Fibroblast of lung (primary cell): ENCODE results near the gene CAPZB. TPM values are rescaled to one million over a fixed set of nuclear protein-coding genes. Genes with fewer than 3 reads are reported as not detected.
A peak's percentile ranks its signal among the peaks of the same experiment; 100 is the strongest.

ENCODE experiments used
- DNase-seq, 2 donors: peaks; one replicate each; pipeline versions ENCODE4 v3.0.0 to v3.0.0-alpha.2; 2010; ENCODE audit warnings: low read depth in 2 of 2
- H2AFZ ChIP-seq: 2 replicates; pipeline ENCODE4 v1.5.1; 2012; ENCODE audit warnings: low read length, control low read depth, inconsistent platforms
- H3K27ac ChIP-seq: 2 replicates; pipeline ENCODE4 v1.5.1; 2011; ENCODE audit warnings: low read length, control low read depth; ENCODE audit not compliant: insufficient read depth
- H3K27me3 ChIP-seq: 2 replicates; pipeline ENCODE4 v1.5.1; 2011; ENCODE audit warnings: mild to moderate bottlenecking, low read length; ENCODE audit not compliant: control insufficient read depth, insufficient read depth
- H3K36me3 ChIP-seq: 2 replicates; pipeline ENCODE4 v1.5.1; 2011; ENCODE audit warnings: low read length; ENCODE audit not compliant: control insufficient read depth, insufficient read depth
- H3K4me1 ChIP-seq: 2 replicates; pipeline ENCODE4 v1.5.1; 2011; ENCODE audit warnings: low read length; ENCODE audit not compliant: control insufficient read depth, insufficient read depth; ENCODE audit errors: extremely low read depth
- H3K4me2 ChIP-seq: 2 replicates; pipeline ENCODE4 v1.5.1; 2011; ENCODE audit warnings: low read length, control low read depth; ENCODE audit not compliant: insufficient read depth; ENCODE audit errors: extremely low read depth
- H3K4me3 ChIP-seq, 4 experiments: fragments of 200-600 bp in 1 of 4; sonication (generic) in 1 of 4; replicated peaks in 1 of 4; 2 replicates each; pipeline ENCODE4 v1.5.1; 2011 to 2016; ENCODE audit warnings: low read length in 4 of 4, low read depth in 3 of 4, mild to moderate bottlenecking in 3 of 4, control low read depth in 2 of 4, inconsistent platforms in 1 of 4, mixed read lengths in 1 of 4; ENCODE audit not compliant: insufficient read depth in 1 of 4; ENCODE audit errors: control extremely low read depth in 1 of 4
- H3K79me2 ChIP-seq: 2 replicates; pipeline ENCODE4 v1.5.1; 2012; ENCODE audit warnings: mild to moderate bottlenecking, low read length, inconsistent platforms; ENCODE audit not compliant: control insufficient read depth, insufficient read depth
- H3K9ac ChIP-seq: 2 replicates; pipeline ENCODE4 v1.5.1; 2011; ENCODE audit warnings: mild to moderate bottlenecking, low read length, control low read depth; ENCODE audit not compliant: insufficient read depth
- H3K9me3 ChIP-seq: 2 replicates; pipeline ENCODE4 v1.5.1; 2012; ENCODE audit warnings: low read depth, low read length; ENCODE audit not compliant: control insufficient read depth, insufficient read depth
- H4K20me1 ChIP-seq: 2 replicates; pipeline ENCODE4 v1.5.1; 2011; ENCODE audit warnings: low read length; ENCODE audit not compliant: control insufficient read depth, insufficient read depth; ENCODE audit errors: extremely low read depth
- CTCF ChIP-seq, 2 donors: IDR thresholded peaks in 1 of 2; conservative IDR thresholded peaks in 1 of 2; 1 replicate in 1 of 2; 2 replicates in 1 of 2; pipeline ENCODE4 v1.5.1; 2011 to 2012; ENCODE audit warnings: low read length in 2 of 2, control low read depth in 1 of 2, inconsistent platforms in 1 of 2, low read depth in 1 of 2, mild to moderate bottlenecking in 1 of 2
- EZH2 ChIP-seq: IDR thresholded peaks from 2 replicates; pipeline ENCODE4 v1.5.1; 2012; ENCODE audit warnings: low read length, control low read depth, mild to moderate bottlenecking; ENCODE audit errors: missing control alignments
- polyA plus RNA-seq, 2 donors: library from polyadenylated mRNA; depleted of rRNA in 1 of 2; stranded (reverse) in 1 of 2; unstranded in 1 of 2; fragments of >200 nt; gene quantifications; 2 replicates each; pipeline ENCODE4 v1.2.1, GENCODE V29; 2011 to 2012; ENCODE audit warnings: missing spikeins in 1 of 2
- total RNA-seq: library from RNA; depleted of rRNA; stranded (reverse); fragments of >200 nt; gene quantifications from 2 replicates; pipeline ENCODE4 v1.2.1, GENCODE V29; 2014

CAPZB gene
- total and polyA plus RNA-seq, 2 donors (not counting 1 experiment from before 2014, with no cell fraction given), result 104 to 495 TPM

GRCh38 chr1:19373211-19374082 lies 111.9 kb downstream of the CAPZB start:
- DNase-seq, result no peak
- TF ChIP-seq CTCF (conservative IDR thresholded peaks at IDR 0.05 in 1 of 2, IDR thresholded peaks at IDR 0.05 in 1 of 2; ENCODE audit: low read depth in 1 of 2, low read length in 2 of 2) (no peak), EZH2 (no peak)
- peaks cover 18% of the 10 kb centered on the region for H3K79me2 ChIP-seq
- H3K9me3 ChIP-seq, result no peaks in the 10 kb centered on the region
- peaks cover 15% of the 10 kb centered on the region for H3K36me3 ChIP-seq
- H3K4me2 ChIP-seq, result no peak overlapping the region
- no peak overlapping the region for H2AFZ ChIP-seq
- H4K20me1 ChIP-seq, result no peaks in the 10 kb centered on the region
- no peak overlapping the region for H3K9ac ChIP-seq
- peak overlapping the region; percentile 4 for H3K27ac ChIP-seq
- no peak overlapping the region for H3K4me3 ChIP-seq
- no peaks in the 10 kb centered on the region for H3K27me3 ChIP-seq
- peaks cover 10% of the 10 kb centered on the region for H3K4me1 ChIP-seq

- Histone ChIP-seq H3K9me3 (no peaks in the 10 kb centered on the region), H3K9ac (no peak overlapping the region), H3K27ac (peak overlapping the region; percentile 38), H3K79me2 (peaks cover 21% of the 10 kb centered on the region), H3K4me3 (no peak overlapping the region), H3K4me1 (peaks cover 11% of the 10 kb centered on the region), H4K20me1 (no peaks in the 10 kb centered on the region), H3K4me2 (no peak overlapping the region), H3K27me3 (no peaks in the 10 kb centered on the region), H2AFZ (no peak overlapping the region), H3K36me3 (peaks cover 15% of the 10 kb centered on the region)
- DNase-seq, result no peak
- TF ChIP-seq EZH2 (no peak), CTCF (conservative IDR thresholded peaks at IDR 0.05 in 1 of 2, IDR thresholded peaks at IDR 0.05 in 1 of 2; ENCODE audit: low read depth in 1 of 2, low read length in 2 of 2) (no peak)
Measured at GRCh38 chr1:19372602-19373001, 112.7 kb downstream of the CAPZB start.

- H4K20me1 ChIP-seq, result no peaks in the 10 kb centered on the region
- TF ChIP-seq EZH2, result no peak
- TF ChIP-seq CTCF (conservative IDR thresholded peaks at IDR 0.05 in 1 of 2, IDR thresholded peaks at IDR 0.05 in 1 of 2; ENCODE audit: low read depth in 1 of 2, low read length in 2 of 2), result no peak
- no peak for DNase-seq
Measured at GRCh38 chr1:19372136-19372514, 113.2 kb downstream of the CAPZB start.

More at GRCh38 chr1:19372136-19372514, 113.2 kb downstream of the CAPZB start:
- Histone ChIP-seq H2AFZ (no peak overlapping the region), H3K4me2 (no peak overlapping the region), H3K27ac (peak overlapping the region; percentile 38), H3K4me1 (peaks cover 11% of the 10 kb centered on the region), H3K27me3 (no peaks in the 10 kb centered on the region), H3K79me2 (peaks cover 21% of the 10 kb centered on the region), H3K9me3 (no peaks in the 10 kb centered on the region), H3K4me3 (no peak overlapping the region), H3K36me3 (peaks cover 15% of the 10 kb centered on the region), H3K9ac (no peak overlapping the region)
